Hematopoietic multipotent progenitor cell treated with erythropoietin and hydrocortisone succinate and interleukin-3 and kit ligand, for 4 days (in vitro differentiated cells): Measurements from ENCODE around the gene RAI1.

Source experiments
- DNase-seq: peaks from one replicate; pipeline ENCODE4 v3.0.0-alpha.2; 2015

The RAI1 gene

GRCh38 chr17:17788967-17789366, 107.7 kb downstream of the RAI1 start:
- DNase-seq: no peak

- DNase-seq: no peak
Measured at GRCh38 chr17:17789410-17789809, 108.2 kb downstream of the RAI1 start.

DNA sequence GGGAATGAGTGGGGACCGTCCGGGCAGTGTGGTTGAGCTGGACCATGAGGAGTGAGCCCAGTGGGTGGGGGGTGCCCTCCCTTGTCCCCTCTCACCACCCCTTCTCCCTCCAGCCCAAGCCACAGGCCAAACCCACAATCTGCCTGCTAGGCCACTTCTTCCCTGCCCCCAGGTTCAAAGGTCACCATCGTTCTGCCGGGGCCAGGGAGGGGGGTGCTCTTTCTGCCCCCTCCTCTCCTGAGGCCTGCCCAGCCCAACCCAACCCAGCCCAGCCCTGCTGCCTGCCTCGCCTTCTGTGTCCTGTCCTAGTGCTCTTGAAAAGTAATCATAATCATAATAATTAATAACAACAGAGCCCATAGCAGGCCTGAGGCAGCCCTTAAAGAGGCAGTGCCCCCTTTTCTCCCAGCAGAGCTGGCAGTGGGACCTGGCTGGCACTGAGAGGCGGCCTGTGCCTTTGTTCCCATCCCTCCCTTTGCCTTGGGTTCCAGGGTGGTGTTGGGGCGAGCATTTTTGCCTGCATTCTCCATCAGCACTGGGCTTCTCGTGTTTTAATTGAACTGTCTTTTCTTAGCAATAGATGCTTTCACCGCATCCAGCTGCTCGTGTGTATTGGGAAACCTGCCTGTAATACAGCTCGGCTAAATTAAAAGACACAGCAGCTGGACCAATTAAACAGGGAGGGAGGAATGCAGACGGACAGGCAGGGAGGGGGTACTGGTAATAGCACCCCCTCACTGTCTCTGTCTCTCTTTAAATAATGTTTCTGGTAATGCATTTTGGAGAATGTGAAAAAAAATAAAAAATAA, 108.8 kb downstream of the RAI1 start:
- no peak for DNase-seq

GRCh38 chr17:17790637-17791464, 109.6 kb downstream of the RAI1 start:
- DNase-seq: no peak

DNA sequence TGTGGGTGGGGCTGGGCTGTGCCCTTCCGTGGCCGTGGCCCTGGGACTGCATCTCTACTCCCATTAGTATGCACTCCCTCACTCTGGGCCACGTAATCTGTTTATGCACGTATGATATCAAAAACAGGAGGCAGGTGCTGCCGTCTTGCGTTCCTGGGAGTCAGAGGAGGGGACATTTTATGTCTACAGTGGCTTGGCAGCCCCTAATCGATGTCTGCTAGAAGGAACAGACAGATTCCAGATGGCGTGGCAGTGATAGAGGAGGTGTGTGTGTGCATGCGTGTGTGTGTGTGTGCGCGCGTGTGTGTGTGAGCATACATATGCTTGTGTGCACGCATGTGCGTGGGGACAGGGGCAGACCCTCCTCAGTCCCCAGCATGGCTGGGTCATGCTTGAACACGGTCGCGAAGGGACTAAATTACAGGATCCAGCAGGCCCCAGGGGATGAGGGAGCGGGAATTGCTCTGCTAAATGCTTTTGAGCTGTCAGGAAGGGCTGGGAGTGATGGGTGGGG, 110.8 kb downstream of the RAI1 start:
- DNase-seq: peak; percentile 28

DNA sequence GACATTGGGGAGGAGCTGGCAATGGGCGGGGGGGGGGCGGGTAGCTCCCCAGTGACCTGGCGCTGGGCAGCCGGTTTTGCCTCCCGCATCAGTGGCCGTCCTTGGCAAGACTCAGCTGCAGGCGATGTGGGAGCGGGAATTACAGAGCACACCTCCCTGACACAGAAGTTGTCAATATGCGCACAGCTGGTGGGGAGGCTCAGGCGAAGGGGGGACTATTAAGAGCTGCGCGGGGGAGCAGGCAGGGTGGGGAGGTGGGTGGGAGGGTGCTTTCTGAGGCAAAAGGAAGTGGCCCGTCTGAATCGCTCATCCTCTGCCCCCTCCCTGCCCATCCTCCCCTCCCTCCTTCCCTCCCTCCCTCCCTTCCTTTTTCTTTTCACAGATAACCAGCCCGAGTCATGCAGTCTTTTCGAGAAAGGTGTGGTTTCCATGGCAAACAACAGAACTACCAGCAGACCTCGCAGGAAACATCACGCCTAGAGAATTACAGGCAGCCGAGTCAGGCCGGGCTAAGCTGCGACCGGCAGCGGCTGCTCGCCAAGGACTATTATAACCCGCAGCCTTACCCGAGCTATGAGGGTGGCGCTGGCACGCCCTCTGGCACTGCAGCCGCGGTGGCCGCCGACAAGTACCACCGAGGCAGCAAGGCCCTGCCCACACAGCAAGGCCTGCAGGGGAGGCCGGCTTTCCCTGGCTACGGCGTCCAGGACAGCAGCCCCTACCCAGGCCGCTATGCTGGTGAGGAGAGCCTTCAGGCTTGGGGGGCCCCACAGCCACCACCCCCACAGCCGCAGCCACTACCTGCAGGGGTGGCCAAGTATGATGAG, 111.5 kb downstream of the RAI1 start:
- DNase-seq: peak; percentile 88

DNA sequence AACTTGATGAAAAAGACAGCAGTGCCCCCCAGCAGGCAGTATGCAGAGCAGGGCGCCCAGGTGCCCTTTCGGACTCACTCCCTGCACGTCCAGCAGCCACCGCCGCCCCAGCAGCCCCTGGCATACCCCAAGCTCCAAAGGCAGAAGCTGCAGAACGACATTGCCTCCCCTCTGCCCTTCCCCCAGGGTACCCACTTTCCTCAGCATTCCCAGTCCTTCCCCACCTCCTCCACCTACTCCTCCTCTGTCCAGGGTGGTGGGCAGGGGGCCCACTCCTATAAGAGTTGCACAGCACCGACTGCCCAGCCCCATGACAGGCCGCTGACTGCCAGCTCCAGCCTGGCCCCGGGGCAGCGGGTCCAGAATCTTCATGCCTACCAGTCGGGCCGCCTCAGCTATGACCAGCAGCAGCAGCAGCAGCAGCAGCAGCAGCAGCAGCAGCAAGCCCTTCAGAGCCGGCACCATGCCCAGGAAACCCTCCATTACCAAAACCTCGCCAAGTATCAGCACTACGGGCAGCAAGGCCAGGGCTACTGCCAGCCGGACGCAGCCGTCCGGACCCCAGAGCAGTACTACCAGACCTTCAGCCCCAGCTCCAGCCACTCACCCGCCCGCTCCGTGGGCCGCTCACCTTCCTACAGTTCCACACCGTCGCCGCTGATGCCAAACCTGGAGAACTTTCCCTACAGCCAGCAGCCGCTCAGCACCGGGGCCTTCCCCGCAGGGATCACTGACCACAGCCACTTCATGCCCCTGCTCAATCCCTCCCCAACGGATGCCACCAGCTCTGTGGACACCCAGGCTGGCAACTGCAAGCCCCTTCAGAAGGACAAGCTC, 112.3 kb downstream of the RAI1 start:
- no peak for DNase-seq

DNA sequence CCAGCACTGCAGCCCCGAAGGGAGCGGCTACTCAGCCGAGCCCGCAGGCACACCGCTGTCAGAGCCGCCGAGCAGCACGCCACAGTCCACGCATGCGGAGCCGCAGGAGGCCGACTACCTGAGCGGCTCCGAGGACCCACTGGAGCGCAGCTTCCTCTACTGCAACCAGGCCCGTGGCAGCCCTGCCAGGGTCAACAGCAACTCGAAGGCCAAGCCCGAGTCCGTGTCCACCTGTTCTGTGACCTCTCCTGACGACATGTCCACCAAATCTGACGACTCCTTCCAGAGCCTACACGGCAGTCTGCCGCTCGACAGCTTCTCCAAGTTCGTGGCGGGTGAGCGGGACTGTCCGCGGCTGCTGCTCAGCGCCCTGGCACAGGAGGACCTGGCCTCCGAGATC, 113.1 kb downstream of the RAI1 start:
- no peak for DNase-seq

GRCh38 chr17:17795296-17795695, 114.0 kb downstream of the RAI1 start:
- no peak for DNase-seq

DNA sequence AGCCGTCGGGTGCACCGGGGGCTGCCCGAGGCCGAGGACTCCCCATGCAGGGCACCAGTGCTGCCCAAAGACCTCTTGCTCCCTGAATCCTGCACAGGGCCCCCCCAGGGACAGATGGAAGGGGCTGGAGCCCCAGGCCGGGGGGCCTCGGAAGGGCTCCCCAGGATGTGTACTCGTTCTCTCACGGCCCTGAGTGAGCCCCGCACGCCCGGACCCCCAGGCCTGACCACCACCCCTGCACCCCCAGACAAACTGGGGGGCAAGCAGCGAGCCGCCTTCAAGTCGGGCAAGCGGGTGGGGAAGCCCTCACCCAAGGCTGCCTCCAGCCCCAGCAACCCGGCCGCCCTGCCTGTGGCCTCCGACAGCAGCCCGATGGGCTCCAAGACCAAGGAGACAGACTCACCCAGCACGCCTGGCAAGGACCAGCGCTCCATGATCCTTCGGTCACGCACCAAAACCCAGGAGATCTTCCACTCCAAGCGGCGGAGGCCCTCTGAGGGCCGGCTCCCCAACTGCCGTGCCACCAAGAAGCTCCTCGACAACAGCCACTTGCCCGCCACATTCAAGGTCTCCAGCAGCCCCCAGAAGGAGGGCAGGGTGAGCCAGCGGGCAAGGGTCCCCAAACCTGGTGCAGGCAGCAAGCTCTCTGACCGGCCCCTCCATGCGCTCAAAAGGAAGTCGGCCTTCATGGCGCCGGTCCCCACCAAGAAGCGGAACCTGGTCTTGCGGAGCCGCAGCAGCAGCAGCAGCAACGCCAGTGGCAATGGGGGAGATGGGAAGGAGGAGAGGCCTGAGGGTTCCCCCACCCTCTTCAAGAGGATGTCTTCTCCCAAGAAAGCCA, 114.9 kb downstream of the RAI1 start:
- no peak for DNase-seq

DNA sequence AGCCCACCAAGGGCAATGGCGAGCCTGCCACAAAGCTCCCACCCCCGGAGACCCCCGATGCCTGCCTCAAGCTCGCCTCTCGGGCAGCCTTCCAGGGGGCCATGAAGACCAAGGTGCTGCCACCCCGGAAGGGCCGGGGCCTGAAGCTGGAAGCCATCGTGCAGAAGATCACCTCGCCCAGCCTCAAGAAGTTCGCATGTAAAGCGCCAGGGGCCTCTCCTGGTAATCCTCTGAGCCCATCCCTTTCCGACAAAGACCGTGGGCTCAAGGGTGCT, 115.5 kb downstream of the RAI1 start:
- DNase-seq: no peak

- no peak for DNase-seq
Measured at GRCh38 chr17:17797119-17797809, 116.0 kb downstream of the RAI1 start.

DNA sequence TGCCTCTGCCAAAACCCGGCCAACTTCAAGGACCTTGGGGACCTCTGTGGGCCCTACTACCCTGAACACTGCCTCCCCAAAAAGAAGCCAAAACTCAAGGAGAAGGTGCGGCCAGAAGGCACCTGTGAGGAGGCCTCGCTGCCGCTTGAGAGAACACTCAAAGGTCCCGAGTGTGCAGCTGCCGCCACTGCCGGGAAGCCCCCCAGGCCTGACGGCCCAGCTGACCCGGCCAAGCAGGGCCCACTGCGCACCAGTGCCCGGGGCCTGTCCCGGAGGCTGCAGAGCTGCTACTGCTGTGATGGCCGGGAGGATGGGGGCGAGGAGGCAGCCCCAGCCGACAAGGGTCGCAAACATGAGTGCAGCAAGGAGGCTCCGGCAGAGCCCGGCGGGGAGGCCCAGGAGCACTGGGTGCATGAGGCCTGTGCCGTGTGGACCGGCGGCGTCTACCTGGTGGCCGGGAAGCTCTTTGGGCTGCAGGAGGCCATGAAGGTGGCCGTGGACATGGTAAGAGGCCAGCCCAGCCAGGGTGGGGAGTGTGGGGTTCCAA, 116.8 kb downstream of the RAI1 start:
- DNase-seq: no peak

DNA sequence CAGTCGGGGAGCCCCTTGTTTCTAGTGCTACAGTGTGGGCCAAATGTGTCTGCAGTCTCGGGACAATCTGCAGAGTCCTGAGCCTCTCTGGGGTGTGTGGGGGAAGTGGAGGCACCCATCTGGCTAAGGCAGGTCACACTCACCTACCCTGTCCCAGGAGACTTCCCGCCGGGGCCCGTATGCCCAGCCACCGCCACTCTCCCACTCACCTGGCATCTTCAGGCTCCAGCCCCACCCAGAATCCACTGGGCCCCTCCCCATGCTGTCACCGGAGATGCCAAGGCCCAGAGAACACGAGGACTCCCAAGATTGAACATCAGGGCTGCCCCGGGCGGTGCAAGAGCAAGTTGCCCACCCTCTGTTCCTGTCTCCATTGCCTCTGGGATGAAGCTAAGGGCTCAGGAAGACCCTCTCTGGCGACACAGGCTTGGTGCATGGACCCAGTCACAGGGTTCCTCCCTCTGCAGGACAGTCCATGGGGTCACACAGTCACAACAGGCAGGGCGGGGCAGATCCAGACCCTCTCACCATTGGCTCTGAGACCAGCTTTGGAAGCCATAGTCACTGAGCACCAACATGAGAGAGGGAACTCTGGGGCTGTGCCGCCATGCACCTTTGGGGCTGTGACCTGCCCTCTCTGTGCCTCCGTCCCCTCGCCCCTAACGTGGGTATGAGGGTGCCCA, 117.5 kb downstream of the RAI1 start:
- no peak for DNase-seq

- DNase-seq: no peak
Measured at GRCh38 chr17:17800504-17801021, 119.3 kb downstream of the RAI1 start.

DNA sequence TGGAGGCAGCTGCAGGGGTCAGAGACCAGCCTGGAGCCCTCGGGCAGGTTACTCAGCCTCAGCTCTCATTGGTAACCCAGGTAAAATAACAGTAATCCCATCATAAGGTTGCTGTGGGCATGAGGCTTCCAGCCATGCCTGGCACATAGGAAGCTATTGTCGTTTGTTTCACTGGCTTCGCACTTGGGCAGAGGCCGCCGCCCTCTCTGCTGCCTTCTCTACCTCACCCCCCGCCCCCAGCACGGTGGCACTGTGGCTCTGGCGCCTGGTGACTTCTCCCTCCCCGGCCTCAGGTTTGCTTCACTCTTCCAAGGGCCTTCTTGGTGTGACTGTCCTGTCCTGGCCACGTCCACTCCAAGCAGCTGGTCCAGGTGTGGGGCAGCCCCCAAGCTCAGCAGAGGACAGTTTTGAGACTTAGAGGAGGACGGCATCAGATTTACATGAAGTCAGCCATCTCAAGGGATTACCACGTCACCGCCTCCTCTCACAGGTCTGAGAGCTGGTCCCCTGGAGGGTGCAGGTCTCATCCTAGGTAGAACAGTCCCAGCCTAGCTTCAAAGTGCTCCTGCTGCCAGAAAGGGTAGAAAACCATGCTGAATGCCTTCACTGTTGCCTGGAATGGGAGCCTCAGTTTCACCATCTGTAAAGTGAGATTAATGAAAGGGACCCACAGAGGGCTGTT, 120.7 kb downstream of the RAI1 start:
- no peak for DNase-seq

GRCh38 chr17:17804007-17804406, 122.7 kb downstream of the RAI1 start:
- DNase-seq: no peak

GRCh38 chr17:17805575-17805974, 124.3 kb downstream of the RAI1 start:
- DNase-seq: no peak

- DNase-seq: no peak
Measured at GRCh38 chr17:17806035-17806434, 124.8 kb downstream of the RAI1 start.
